NCI-H2029 treated with DMSO at 0.1 percent for 48 hours (cell line): ENCODE results near the gene POLL.

ENCODE experiments used
- DNase-seq: peaks from one replicate; lab custom pipeline; 2025; lab: John Stamatoyannopoulos, UW

POLL gene

DNA sequence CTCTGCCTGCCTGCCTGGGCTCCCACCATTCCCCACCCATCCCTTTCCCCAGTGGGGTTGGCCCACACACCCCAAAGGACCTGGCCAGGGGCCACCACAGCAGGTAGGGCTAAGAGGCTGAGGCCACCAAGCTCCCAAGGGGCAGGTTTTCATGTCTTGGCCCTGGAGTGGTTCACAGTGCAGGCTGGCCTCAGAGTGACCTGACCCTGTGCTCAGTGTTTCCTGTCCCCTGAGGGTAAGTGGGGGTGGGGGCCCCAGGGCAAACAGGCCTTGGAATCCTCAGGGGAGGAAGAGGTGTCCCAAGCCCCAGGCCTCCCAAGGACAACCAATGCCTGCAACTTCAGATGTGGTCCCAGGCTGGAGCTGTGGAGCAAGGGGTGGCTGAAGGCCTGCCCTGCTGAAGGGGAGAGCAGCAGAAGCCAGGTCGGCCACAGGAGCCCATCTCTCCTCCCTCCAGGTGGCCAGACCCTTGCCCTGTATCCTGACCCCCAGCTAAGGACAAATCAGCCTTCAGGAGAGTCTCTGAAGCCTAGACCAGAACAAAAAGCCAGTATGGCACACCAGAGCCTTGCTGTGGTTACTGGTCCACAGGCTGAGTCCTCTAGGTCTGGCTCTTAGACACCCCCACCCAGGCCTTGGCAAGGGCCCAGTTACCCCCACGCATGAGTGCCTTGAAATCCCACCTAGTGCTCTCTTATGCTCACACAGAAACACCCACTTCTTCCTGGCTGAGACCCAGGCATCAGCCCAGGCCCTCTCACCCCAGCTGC is 27.6 kb downstream of the POLL start:
- DNase-seq: no peak

DNA sequence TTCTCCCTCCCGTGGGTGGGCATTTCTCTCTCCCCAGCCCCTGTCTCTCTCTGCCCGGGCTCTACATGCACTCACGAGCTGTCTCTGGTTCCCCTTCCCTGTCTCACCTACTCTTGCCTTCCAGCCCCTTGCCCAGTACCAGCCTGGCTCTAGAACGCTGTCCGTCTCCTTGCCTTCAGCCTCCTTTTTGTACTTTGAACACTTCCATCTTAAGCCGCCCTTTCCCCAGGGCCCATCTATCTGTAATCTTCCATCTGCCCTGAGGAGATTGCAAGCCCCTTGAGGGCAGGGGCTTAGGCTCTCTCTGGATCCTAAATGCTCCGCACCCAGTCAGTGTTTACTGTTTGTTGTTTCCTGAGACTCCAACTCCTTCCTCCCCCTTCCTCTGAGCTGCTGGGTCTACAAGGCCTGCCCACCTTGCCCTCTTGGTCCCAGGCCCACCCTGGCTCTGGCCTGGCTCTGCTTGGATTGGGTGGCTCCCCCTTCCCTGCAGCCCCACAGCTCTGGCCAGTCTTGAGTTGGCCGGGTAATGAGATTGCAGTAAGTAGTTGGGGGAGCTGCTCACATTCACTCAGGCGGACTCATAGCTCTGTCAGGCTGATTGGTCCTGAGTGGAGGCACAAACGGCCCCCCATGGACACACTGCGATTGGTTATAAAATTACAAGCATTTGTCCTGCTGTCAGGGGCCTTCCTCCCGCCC is 28.3 kb downstream of the POLL start:
- no peak for DNase-seq

DNA sequence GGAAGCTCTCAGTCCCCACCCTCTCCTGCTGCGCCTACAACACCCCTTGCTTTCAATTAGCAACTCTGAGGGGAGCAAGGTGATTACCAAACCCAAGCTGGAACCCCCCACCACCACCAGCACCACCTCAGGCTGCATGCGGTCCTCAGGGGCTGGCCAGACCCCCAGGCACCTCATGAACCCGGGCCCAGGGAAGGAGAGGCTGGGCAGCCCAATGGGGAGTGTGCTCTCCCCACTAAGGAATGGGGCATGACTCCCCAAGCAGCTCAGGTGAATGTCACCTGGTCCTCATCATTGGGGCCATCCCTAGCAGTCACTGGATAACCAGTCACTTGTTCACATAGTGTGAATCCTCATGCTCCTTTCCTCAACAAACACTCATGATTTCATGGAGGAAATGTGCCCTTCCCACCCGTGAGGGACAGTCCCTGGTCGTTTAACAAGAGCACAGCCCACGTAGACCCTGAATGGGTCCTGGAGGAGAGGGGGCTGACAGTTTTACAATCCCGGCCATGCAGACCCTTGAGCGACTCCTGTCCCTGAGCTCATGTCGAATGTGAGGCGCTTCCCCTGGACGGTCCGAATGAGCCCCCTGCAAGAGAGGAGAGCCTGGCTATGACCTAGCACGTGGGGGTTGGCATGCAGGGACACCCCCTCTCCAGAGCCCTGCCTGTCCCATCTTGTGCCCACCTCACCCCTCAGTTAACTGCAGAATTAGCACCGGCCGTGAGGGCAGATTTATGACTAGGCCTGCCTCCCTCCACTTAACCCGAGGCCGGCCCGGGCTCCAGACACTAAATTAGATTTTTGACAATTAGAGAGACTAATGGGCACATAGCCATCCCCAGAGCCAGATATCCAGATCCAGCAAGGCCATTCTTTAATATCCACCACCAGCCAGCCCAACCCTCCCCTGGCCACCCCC is 29.1 kb downstream of the POLL start:
- DNase-seq: no peak

DNA sequence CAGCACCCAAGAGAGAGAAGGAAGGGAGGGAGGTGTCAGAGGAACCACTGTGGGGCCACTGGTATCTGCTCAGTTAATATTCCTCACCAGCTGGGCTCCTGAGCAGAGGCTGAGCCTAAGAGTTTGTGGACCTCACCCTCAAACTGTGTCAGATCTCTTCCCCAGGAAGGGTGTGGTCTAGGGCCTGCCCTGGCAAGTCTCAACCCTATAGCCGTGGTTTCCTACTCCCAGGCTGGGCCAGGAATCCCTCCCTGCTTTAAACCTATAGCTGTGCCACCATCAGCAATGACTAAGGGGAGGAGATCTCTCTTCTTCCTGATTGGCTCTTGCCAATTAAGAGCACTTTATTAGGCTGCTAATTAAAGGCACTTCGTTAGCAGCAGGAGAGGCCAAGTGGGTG is 29.9 kb downstream of the POLL start:
- DNase-seq: no peak

DNA sequence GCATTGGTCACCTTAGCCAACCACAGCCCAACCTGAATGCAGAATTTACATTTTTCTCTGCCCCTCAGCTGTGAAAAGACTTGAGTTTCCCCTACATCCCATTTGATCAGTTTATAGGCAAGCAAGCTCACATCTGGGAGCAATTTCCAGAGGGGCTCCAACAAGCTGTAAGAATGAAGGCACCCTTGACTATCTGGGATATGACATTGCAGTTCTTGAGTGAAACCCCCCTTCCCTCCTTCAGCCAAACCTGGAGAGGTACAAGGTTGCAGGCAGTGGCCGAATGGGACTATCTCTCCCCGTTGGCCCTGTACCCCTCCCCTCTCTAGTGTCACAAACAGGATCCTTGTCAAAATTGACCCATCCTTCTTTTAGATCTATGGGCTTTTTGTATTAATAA is 30.5 kb downstream of the POLL start:
- no peak for DNase-seq

DNA sequence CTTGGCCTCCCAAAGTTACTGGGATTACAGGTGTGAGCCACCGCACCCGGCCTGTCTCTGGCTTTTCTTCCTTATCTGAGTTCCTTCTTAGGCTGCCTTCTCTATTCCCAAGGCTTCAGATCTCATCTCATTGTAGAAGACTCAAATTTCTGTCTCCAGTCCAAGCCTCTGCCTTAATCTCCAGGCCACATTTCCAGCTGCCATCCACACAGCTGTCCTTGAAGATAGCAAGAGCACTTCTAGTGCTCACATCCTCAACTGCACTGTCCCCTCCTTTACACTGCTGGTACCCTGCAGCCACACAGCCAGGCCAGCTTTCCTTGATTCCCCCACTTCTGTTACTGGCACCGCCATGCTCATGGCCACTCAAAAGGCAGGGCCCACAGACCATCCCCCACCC is 35.6 kb downstream of the POLL start:
- DNase-seq: no peak

DNA sequence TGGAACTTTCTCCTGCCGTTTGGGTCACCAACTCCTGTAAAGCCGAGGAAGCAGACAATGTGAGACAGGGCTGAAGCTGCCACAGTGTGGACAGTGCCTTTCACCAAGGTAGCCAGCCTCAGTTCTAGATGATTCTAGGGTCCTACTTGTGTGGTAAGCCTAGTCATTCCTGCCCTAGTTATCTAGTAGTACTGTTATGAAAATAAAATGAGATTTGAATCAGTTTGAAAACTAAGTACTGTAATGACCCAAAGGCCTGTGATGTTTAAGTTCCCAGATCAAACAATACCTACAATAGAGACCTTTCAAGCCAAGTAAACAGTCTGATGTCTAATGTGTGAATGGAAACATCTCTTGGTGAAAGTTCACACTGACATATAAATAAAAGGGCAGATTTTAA is 37.1 kb downstream of the POLL start:
- no peak for DNase-seq

DNA sequence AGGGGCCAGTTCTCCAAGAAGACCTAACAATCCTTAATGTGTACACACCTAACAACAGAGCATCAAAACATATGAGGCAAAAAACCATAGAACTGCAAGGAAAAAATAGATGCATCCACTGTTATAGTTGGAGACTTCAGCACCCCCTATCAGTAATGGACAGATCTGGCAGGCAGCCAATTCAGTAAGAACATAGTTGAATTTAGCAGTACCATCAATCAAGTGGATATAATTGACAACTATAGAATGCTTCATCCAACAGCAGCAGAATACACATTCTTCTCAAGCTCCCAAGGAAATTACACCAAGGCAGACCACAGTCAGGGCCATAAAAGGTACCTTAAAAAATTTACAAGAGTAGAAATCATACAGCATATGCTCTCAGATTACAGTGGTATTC is 42.2 kb downstream of the POLL start:
- no peak for DNase-seq

DNA sequence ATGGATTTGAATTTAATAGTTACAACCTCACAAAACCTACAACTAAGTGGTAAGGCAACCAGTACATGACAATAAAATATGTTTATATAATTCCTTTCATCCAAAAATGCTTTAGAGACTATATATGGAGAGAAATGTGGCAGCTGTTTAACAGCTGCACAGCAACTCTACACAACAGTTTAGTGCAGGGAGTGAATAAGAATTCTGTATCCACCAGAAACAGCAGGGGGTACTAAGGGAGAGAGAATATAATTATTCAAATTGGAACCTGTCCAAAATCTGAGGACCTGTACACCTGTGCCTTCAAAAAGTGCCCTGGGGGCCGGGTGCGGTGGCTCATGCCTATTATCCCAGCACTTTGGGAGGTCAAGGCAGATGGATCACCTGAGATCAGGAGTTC is 49.6 kb downstream of the POLL start:
- no peak for DNase-seq

DNA sequence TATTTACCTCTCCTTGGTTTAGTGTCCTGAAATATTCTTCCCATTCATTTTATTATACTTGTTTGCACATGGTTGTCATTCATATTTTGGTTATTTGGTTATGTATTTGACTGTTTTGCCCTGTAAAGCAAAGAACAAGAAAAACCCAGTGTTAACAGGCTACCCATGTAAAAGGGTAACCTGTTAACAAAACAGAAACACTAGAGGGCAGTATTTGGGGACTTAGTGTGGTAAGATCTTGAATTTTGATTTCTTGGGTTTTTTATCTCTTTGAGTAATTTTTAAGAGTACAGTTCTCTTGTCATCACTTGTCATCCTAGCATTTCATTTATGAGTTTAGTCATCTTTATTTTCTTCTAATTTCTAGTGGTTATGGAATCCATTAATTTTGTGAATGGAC is 51.3 kb downstream of the POLL start:
- DNase-seq: no peak

DNA sequence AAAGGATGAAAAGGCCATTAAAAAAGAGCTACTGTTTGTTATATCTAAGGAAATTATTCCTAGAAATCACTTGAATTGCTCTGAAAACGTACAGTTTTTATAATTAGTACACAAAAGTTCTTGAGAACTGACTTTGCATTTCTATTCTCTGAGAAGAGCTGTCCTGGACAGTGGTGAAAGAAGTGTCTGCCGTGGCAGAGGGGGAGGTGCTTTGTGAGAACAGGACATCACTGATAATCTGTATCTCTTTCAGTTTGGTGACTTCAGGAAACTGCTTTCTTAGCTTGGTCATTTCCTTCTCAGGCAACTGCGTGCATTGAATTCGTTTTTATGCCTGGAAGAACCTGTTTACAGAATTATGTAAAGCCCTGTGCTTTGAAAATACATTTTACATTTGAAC is 52.1 kb downstream of the POLL start:
- DNase-seq: no peak

DNA sequence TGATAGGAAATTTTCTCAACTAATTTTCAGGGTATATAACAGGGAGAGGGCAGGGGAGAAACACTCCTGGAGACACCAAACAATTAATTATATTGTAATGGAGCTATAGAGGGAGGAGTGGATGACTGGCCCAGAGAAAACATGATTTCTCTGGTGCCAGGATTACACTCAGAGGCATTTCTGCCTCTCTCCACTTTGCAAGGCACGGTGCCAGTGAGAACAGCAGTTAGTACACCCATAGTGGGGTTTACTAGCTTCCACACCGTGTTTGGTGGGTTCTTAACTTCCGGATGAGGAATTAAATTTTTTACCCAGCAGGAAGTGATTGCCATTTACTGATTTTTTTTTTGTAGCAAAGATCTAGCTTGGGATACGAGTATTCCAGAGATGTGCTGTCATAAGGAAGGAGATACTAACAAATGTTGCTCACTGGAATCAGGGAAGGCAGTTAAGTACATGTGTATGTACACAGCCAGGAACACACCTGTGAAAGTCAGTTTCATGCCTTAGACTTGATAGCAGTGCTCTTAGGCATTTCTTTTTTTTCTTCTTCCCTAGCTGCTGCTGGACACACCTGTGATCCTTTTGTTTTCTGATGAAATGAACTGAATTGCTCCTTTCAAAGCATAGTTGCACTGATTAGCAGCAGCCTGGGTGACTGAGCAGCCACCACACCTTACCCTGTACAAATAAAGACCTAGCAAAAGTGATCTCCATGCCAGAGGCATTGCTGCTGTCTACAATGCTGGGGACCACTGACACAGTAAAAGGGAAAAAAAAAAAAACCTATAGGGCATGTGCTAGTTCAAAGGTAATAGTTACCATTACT is 58.1 kb downstream of the POLL start:
- DNase-seq: no peak

DNA sequence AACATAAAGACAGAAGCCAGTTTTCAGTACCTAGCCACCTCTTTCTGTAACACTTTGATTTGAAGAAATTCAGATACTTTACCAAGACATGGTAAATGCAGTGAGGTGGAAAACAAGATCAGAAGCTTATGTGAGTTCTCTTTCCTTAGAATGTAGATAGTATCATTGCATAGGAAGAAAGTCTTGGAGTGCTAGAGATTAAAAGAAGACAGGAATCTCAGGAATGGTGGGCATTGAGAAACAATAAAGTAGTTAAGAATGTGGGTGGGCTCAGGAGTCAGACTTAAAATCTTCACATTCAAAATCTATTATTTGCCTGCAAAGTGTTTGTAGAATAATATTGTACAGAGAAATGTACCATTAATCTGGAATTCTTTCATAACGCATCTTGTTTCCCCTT is 58.9 kb downstream of the POLL start:
- no peak for DNase-seq
